Muscle layer of duodenum (tissue), 2 donors: Measurements from ENCODE around the gene GRIA2.
"Not testable (repeated sequence)": the region's sequence is repeated elsewhere in the genome, so short reads cannot be mapped to it uniquely, and the experiment has no call there.

Experiments
- H3K27ac ChIP-seq: one replicate; pipeline ENCODE4 v1.7.0; 2013; ENCODE audit warnings: mild to moderate bottlenecking, low read length
- H3K27me3 ChIP-seq: one replicate; pipeline ENCODE4 v1.7.0; 2013; ENCODE audit warnings: low read depth, mild to moderate bottlenecking, control low read depth, low read length
- H3K36me3 ChIP-seq, 2 donors: one replicate each; pipeline ENCODE4 v1.7.0; 2013; ENCODE audit warnings: low read length in 2 of 2, control low read depth in 1 of 2, mild to moderate bottlenecking in 1 of 2; ENCODE audit not compliant: insufficient read depth in 2 of 2, control insufficient read depth in 1 of 2
- H3K4me1 ChIP-seq, 2 donors: one replicate each; pipeline ENCODE4 v1.7.0; 2013; ENCODE audit warnings: low read length in 2 of 2, mild to moderate bottlenecking in 2 of 2, control low read depth in 1 of 2, moderate library complexity in 1 of 2; ENCODE audit not compliant: insufficient read depth in 2 of 2, control insufficient read depth in 1 of 2
- H3K4me3 ChIP-seq, 2 donors: one replicate each; pipeline ENCODE4 v1.7.0; 2013; ENCODE audit warnings: low read length in 2 of 2, low read depth in 1 of 2, mild to moderate bottlenecking in 1 of 2
- H3K9me3 ChIP-seq, 2 donors: one replicate each; pipeline ENCODE4 v1.7.0; 2013; ENCODE audit warnings: low read length in 2 of 2, control low read depth in 1 of 2, mild to moderate bottlenecking in 1 of 2; ENCODE audit not compliant: control insufficient read depth in 1 of 2
- donor health status: healthy.

The GRIA2 gene

GRCh38 chr4:157220371-157220881 lies at the start of gene GRIA2:
TSS of gene GRIA2 (plus strand) at chr4:157220728. CDS start at chr4:157221043, 315 bp downstream.
- Histone ChIP-seq H3K4me1 (peaks cover 0 to 29% of the 10 kb centered on the region in 2 donors), H3K27ac (no peak within 1 kb of the TSS), H3K36me3 (no peaks in the 10 kb centered on the region), H3K4me3 (peak within 1 kb of the TSS in 1 of 2 donors; percentile 64), H3K9me3 (no peaks in the 10 kb centered on the region), H3K27me3 (peaks cover 30% of the 10 kb centered on the region)

DNA sequence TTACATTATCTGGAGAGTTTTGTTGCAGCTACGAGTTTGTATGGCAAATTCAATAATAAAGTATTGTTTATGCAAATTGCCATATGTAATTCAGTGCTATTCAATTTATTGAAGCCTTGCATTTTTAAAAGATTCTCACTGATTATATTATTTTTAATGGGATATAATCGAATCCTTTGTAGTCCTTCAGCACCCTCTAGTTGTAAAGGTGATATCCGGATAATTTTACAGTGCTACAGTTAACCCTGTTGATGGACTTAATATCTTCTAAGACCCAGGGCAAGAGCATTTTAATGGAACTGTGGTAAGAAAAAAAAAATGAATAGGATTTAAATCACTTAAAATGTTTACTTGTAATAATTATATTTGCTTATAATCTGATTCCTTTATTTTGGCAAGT lies 48.5 kb upstream of the GRIA2 start:
- Histone ChIP-seq H3K27ac (no peak overlapping the region), H3K27me3 (no peaks in the 10 kb centered on the region), H3K4me1 (no peaks in the 10 kb centered on the region)

GRCh38 chr4:157180268-157180667 lies 40.3 kb upstream of the GRIA2 start:
- H3K9me3 ChIP-seq, H3K27me3 ChIP-seq, H3K27ac ChIP-seq, H3K4me1 ChIP-seq, H3K36me3 ChIP-seq, H3K4me3 ChIP-seq: not testable (repeated sequence)

More for the DNA sequence above, 48.5 kb upstream of the GRIA2 start:
- H3K4me3 ChIP-seq: no peak overlapping the region
- no peaks in the 10 kb centered on the region for H3K9me3 ChIP-seq
- H3K36me3 ChIP-seq: no peaks in the 10 kb centered on the region

DNA sequence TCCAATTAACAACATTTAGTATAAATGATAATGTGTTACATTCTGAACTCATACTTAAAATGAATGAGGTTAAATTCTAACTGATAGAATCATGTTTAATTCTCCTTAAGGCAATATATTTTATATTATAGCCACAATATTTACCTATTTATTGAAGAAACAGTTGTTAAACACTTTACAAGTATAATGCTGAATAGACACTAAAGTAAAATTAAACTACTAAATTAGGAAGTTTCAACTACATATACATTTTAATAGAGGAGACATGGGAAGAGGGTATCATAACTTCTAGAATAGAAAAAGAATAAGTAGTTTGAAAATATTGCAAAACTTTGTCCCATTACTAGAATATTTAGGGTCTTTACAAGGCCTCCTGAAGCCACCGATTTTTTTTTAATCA lies 36.2 kb upstream of the GRIA2 start:
- H3K36me3 ChIP-seq: no peaks in the 10 kb centered on the region
- H3K27ac ChIP-seq: no peak overlapping the region
- no peaks in the 10 kb centered on the region for H3K4me1 ChIP-seq
- H3K9me3 ChIP-seq: peaks cover 0 to 4% of the 10 kb centered on the region in 2 donors
- no peak overlapping the region for H3K4me3 ChIP-seq
- no peaks in the 10 kb centered on the region for H3K27me3 ChIP-seq

DNA sequence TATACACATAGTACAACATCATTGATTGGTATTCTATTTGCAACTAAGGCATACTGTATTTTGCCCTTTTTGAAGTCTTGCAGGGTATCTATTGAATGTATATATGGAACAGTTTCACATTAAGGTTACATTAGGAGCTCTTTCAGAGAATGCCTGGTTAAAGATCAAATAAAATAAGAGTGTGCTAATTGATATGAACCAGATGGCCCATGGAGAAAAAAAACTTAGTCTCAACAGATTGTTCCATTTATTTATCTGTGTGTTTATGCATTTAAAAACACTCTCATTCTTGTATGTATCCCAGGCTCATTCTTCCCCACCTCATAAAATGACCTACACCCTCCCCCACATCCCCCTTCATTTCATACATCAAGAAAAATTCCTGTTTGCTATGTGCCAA lies 35.2 kb upstream of the GRIA2 start:
- H3K4me3 ChIP-seq: no peak overlapping the region
- H3K27ac ChIP-seq: no peak overlapping the region
- H3K4me1 ChIP-seq: no peaks in the 10 kb centered on the region
- no peaks in the 10 kb centered on the region for H3K36me3 ChIP-seq
- no peaks in the 10 kb centered on the region for H3K27me3 ChIP-seq
- peaks cover 0 to 4% of the 10 kb centered on the region in 2 donors for H3K9me3 ChIP-seq

DNA sequence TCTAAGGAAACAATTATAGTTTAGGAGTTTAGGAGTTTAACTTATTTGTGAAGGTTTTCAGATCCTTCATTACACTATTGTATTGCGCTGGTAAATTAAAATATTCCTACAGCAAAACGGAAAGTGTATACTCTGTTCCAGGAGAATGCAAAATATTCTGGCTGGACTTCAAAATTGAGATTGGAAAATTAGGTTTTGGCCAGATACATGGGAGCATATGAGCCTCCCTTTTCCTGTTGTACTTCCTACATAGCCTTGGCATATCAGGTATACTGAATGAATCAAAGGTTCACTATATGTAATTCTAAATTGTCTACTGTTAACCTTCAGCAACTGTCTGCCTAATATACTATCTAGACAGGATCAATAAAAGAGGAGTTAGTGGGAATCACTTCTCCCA lies 25.2 kb upstream of the GRIA2 start:
- no peaks in the 10 kb centered on the region for H3K9me3 ChIP-seq
- no peak overlapping the region for H3K27ac ChIP-seq
- H3K4me1 ChIP-seq: no peaks in the 10 kb centered on the region
- H3K36me3 ChIP-seq: no peaks in the 10 kb centered on the region
- no peaks in the 10 kb centered on the region for H3K27me3 ChIP-seq
- no peak overlapping the region for H3K4me3 ChIP-seq

- H3K4me3 ChIP-seq: no peak overlapping the region
- H3K4me1 ChIP-seq: no peaks in the 10 kb centered on the region
- H3K27me3 ChIP-seq: no peaks in the 10 kb centered on the region
- H3K27ac ChIP-seq: no peak overlapping the region
- no peaks in the 10 kb centered on the region for H3K36me3 ChIP-seq
- H3K9me3 ChIP-seq: no peaks in the 10 kb centered on the region
These were observed 24.5 kb upstream of the GRIA2 start for GRCh38 chr4:157196046-157196445.

GRCh38 chr4:157204634-157205244 lies 15.8 kb upstream of the GRIA2 start:
- Histone ChIP-seq H3K4me3 (no peak overlapping the region), H3K9me3 (no peaks in the 10 kb centered on the region), H3K4me1 (no peaks in the 10 kb centered on the region), H3K27me3 (no peaks in the 10 kb centered on the region), H3K36me3 (no peaks in the 10 kb centered on the region), H3K27ac (no peak overlapping the region)

- H3K36me3 ChIP-seq: no peaks in the 10 kb centered on the region
- no peaks in the 10 kb centered on the region for H3K9me3 ChIP-seq
- H3K27ac ChIP-seq: no peak overlapping the region
- peaks cover 25% of the 10 kb centered on the region for H3K27me3 ChIP-seq
- H3K4me3 ChIP-seq: no peak overlapping the region
- peaks cover 0 to 27% of the 10 kb centered on the region in 2 donors for H3K4me1 ChIP-seq
These were observed 2.8 kb upstream of the GRIA2 start for GRCh38 chr4:157217708-157218107.

GRCh38 chr4:157219711-157220370 lies 687 bp upstream of the GRIA2 start:
- Histone ChIP-seq H3K4me1 (peaks cover 0 to 29% of the 10 kb centered on the region in 2 donors), H3K9me3 (no peaks in the 10 kb centered on the region), H3K4me3 (peak overlapping the region in 1 of 2 donors; percentile 57), H3K27me3 (peaks cover 30% of the 10 kb centered on the region), H3K36me3 (no peaks in the 10 kb centered on the region), H3K27ac (no peak overlapping the region)

DNA sequence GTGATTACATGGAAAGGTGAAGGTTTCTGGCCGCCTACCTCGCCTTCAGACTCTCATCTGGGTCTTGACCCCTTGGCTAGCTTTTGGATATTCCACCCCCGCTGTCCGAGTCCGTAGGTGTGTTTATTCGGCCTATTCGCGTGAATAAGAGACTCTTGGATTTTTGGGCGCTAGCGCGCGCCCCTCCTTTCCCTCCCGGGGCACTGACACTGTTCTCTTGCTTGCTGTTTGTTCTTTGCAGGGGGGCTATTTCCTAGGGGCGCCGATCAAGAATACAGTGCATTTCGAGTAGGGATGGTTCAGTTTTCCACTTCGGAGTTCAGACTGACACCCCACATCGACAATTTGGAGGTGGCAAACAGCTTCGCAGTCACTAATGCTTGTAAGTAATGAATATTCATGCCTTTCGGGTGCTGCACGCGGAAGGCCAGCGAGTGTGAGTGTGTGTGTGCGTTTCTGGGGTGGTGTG lies 932 bp downstream of the GRIA2 start:
- no peaks in the 10 kb centered on the region for H3K36me3 ChIP-seq
- peaks cover 30% of the 10 kb centered on the region for H3K27me3 ChIP-seq
- H3K27ac ChIP-seq: no peak overlapping the region
- no peaks in the 10 kb centered on the region for H3K9me3 ChIP-seq
- H3K4me3 ChIP-seq: peak overlapping the region in 1 of 2 donors; percentile 64
- peaks cover 0 to 29% of the 10 kb centered on the region in 2 donors for H3K4me1 ChIP-seq
